A673 (cell line): ENCODE measurements around the gene PIGT. TPM values are rescaled to one million over a fixed set of nuclear protein-coding genes. Genes with fewer than 3 reads are reported as not detected.

Source experiments
- BruUV-seq: library from RNA; stranded (reverse); fragments of 400-500 nt; replicated peaks from 2 replicates; lab custom pipeline; 2021; lab: Mats Ljungman, UMichigan
- CTCF ChIA-PET: fragments of 300-600 bp; sonication (Branson Sonifier 250); formaldehyde crosslinking; loops from one replicate; lab custom pipeline; 2022; ENCODE audit warnings: antibody characterized with exemption; lab: Charles Lee
- POLR2A ChIA-PET: fragments of 300-600 bp; sonication (Branson Sonifier 250); formaldehyde crosslinking; loops from one replicate; lab custom pipeline; 2022; ENCODE audit warnings: antibody characterized with exemption; ENCODE audit not compliant: low non-redundant PET; lab: Charles Lee
- DNase-seq: peaks from one replicate; pipeline ENCODE4 v3.0.0-alpha.2; 2015; ENCODE audit warnings: low spot score
- H3K27ac ChIP-seq: fragments of 200-600 bp; sonication (generic); 2 replicates; pipeline ENCODE4 v1.5.1; 2016; ENCODE audit warnings: mixed run types, low read depth, mild to moderate bottlenecking, mixed read lengths, antibody characterized with exemption, low read length; ENCODE audit not compliant: poor library complexity, severe bottlenecking
- H3K27me3 ChIP-seq: fragments of 200-600 bp; sonication (generic); replicated peaks from 2 replicates; pipeline ENCODE4 v1.6.1; 2017; ENCODE audit warnings: mixed run types, low read depth, mild to moderate bottlenecking, mixed read lengths, antibody characterized with exemption, low read length; ENCODE audit not compliant: insufficient read depth, poor library complexity
- H3K36me3 ChIP-seq: fragments of 200-600 bp; sonication (generic); 2 replicates; pipeline ENCODE4 v1.6.1; 2016; ENCODE audit warnings: mixed run types, mild to moderate bottlenecking, mixed read lengths, antibody characterized with exemption, low read length; ENCODE audit not compliant: insufficient read depth, poor library complexity, severe bottlenecking
- H3K4me1 ChIP-seq: fragments of 200-600 bp; sonication (generic); 2 replicates; pipeline ENCODE4 v1.6.1; 2017; ENCODE audit warnings: mixed run types, mild to moderate bottlenecking, mixed read lengths, antibody characterized with exemption, low read length; ENCODE audit not compliant: insufficient read depth, poor library complexity, severe bottlenecking
- H3K4me3 ChIP-seq: fragments of 200-600 bp; sonication (generic); 2 replicates; pipeline ENCODE4 v1.5.1; 2016; ENCODE audit warnings: low read depth, mixed run types, mild to moderate bottlenecking, mixed read lengths, low read length; ENCODE audit not compliant: poor library complexity, severe bottlenecking
- H3K9me3 ChIP-seq: fragments of 200-600 bp; sonication (generic); 2 replicates; pipeline ENCODE4 v1.6.1; 2016; ENCODE audit warnings: mixed run types, low read depth, mild to moderate bottlenecking, mixed read lengths, antibody characterized with exemption, low read length; ENCODE audit not compliant: poor library complexity, severe bottlenecking
- EZH2 ChIP-seq: fragments of 200-600 bp; sonication (generic); IDR thresholded peaks from 2 replicates; pipeline ENCODE4 v1.6.1; 2017; ENCODE audit warnings: borderline replicate concordance, low read depth, mild to moderate bottlenecking, mixed read lengths, antibody characterized with exemption, low read length; ENCODE audit not compliant: poor library complexity, severe bottlenecking
- intact Hi-C: fragments of 100-400 bp; cut with micrococcal nuclease; formaldehyde crosslinking; loops from one replicate; pipeline ENCODE4 v1.10.0; 2022; ENCODE audit not compliant: unreplicated experiment
- total RNA-seq: library from RNA; stranded (reverse); gene quantifications from 2 replicates; pipeline ENCODE4 v1.2.3, GENCODE V29; 2021
- TF ChIP-seq, protein P1 (sequence below): fragments of 300-800, 200-600 bp; sonication (generic); conservative IDR thresholded peaks from 2 replicates; pipeline ENCODE4 v1.5.1; 2017; ENCODE audit warnings: low read depth, mild to moderate bottlenecking, antibody characterized with exemption, low read length, moderate library complexity, mixed read lengths

The PIGT gene
- total RNA-seq, 1 experiment from 2014 or later, result 97.2 TPM

DNA sequence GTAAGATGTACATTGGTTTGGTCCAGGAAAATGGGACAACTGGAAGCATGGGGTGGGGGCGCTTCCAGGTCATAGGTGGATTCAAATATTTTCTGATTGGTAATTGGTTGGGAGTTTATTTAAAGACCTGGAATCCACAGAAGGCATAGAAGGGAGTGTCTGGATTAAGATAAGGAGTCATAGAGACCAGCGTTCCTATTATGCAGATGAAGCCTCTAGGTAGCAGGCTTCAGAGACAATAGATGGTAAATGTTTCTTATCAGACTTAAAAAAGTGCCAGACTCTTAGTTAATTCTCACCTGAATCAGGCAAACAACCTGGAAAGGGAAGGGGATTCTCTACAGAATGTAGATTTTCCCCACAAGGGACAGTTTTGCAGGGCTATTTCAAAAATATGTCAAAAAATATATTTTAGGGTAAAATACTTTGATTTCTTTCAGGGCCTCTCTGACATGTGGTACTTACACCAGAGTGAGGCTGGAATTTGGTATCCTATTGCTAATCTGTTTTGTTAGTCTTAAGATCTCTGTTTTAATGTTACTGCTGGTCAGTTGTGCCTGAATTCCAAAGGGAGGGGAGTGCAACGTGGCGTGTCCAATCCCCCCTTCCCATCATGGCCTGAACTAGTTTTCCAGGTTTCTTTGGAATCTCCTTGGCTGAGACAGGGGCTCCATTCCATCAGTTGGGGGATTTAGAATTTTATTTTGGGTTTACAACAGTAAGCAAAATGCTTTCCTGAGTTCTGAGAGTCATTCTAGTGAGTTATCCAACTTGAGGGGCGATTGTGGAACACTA, 25.1 kb downstream of the PIGT start:
- no peak for DNase-seq
- Histone ChIP-seq H3K27me3 (peaks cover 3% of the 10 kb centered on the region), H3K36me3 (no peaks in the 10 kb centered on the region), H3K4me1 (no peaks in the 10 kb centered on the region), H3K9me3 (no peaks in the 10 kb centered on the region), H3K27ac (no peak overlapping the region), H3K4me3 (no peak overlapping the region)
- intact Hi-C loops, result no loop called here
- CTCF ChIA-PET, result no interaction called here
- TF ChIP-seq EZH2, result no peak
- TF ChIP-seq, protein P1, sequence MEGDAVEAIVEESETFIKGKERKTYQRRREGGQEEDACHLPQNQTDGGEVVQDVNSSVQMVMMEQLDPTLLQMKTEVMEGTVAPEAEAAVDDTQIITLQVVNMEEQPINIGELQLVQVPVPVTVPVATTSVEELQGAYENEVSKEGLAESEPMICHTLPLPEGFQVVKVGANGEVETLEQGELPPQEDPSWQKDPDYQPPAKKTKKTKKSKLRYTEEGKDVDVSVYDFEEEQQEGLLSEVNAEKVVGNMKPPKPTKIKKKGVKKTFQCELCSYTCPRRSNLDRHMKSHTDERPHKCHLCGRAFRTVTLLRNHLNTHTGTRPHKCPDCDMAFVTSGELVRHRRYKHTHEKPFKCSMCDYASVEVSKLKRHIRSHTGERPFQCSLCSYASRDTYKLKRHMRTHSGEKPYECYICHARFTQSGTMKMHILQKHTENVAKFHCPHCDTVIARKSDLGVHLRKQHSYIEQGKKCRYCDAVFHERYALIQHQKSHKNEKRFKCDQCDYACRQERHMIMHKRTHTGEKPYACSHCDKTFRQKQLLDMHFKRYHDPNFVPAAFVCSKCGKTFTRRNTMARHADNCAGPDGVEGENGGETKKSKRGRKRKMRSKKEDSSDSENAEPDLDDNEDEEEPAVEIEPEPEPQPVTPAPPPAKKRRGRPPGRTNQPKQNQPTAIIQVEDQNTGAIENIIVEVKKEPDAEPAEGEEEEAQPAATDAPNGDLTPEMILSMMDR, result no peak
- BruUV-seq, result no TSS peak
- POLR2A ChIA-PET, result no interaction called here

DNA sequence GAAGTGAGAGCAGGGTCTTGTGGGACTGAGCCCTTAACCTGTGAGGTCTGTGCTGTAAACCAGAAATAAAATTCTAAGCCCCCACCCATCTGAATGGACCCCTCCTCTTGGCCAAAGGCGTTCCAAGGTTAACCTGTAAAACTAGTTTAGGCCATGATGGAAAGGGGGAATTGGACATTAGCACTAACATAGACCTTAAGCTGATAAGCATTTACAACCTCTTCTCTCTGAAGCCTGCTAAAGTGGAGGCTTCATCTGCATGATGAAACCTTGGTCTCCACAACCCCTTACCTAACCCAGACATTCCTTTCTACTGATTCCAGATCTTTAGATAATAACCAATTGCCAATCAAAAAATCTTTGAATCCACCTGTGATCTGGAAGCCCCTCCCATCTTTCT, 25.8 kb downstream of the PIGT start:
- H3K36me3 ChIP-seq, result no peaks in the 10 kb centered on the region
- CTCF ChIA-PET, result no interaction called here
- intact Hi-C loops, result no loop called here
- no peaks in the 10 kb centered on the region for H3K4me1 ChIP-seq
- no peaks in the 10 kb centered on the region for H3K9me3 ChIP-seq
- POLR2A ChIA-PET, result no interaction called here
- no peak for TF ChIP-seq EZH2
- TF ChIP-seq, protein P1, result no peak
- no peak overlapping the region for H3K27ac ChIP-seq
- no peak for DNase-seq
- H3K27me3 ChIP-seq, result peaks cover 3% of the 10 kb centered on the region
- no TSS peak for BruUV-seq
- H3K4me3 ChIP-seq, result no peak overlapping the region

DNA sequence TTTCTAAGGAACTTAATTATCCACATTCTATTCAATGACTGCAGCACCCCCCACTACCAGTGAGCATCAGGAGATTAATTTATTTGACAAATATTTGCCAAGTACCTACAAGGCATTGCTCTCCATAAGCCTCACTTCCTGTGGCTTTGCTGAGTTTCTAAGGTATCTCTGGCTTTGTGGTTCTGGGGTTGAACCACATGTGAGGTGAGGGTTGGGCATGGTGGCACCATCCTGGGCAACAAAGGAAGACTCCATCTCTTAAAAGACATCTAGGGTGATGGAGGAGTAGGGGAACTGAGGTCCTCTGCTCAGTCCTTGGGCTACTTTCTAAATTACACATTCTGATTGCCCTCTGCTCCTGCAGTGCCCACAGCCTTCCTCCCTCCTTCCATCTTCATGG, 28.1 kb downstream of the PIGT start:
- no peaks in the 10 kb centered on the region for H3K4me1 ChIP-seq
- H3K9me3 ChIP-seq, result no peaks in the 10 kb centered on the region
- H3K36me3 ChIP-seq, result no peaks in the 10 kb centered on the region
- H3K27me3 ChIP-seq, result peaks cover 3% of the 10 kb centered on the region
- no peak for TF ChIP-seq EZH2
- TF ChIP-seq, protein P1, result no peak
- no peak overlapping the region for H3K27ac ChIP-seq
- H3K4me3 ChIP-seq, result no peak overlapping the region
- no TSS peak for BruUV-seq
- no peak for DNase-seq
- intact Hi-C loops, result no loop called here
- ChIA-PET CTCF (no interaction called here), POLR2A (interaction anchor here (0.6 kb wide), 1 partner anchor 70 kb away, joined by 12 read pairs; no protein-coding TSS in a partner anchor)
